ENCODE results near the gene TIMM44.

DNA sequence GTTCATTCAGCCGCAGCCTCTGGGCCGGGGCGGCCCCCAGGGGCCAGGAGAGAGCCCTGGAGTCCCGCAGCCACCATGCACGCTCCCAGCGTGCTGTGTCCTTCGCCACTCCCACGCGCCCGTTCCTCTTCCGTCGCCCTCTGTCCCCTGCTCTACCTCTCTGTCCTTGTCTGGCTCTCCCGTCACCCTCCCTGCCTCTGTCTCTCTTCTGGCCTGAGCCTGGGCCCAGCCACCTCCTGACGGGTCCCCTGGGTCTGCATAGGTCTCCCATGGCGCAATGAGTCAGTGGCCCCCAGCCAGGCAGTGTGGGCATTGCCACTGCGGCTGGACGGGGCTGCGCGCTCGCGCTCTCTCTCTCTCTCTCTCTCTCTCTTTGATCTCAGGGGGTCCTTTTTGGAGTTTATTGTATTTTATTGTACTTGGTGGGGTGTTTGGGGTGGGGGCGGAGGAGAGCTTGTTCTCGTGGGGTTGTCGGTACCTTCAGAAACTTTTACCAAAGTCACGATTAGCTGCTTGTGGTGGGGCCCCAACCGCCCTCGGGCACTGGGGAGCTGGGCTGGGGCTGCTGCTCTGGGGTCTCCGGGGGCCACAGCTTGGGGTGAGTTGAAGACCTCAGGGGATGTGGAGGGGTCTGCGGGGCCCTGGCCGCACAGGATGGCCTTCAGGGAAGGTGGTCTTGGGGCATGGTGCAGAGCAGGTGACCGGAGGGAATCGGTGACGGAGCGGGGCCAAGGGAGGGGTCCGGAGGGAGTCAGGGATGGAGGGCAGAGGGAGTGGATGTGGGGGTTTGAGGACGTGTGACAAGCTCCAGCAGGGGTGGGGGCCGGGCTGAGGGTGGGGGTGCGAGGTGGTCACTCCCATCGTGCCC, 30.5 kb downstream of the TIMM44 start:
- no peak for TF ChIP-seq CTCF (IDR thresholded peaks at IDR 0.05)
- TF ChIP-seq POLR2A (IDR thresholded peaks at IDR 0.05), result no peak

Data from tibial nerve (tissue), 3 donors.